Measurements from ENCODE around the gene PUS1. TPM values are rescaled to one million over a fixed set of nuclear protein-coding genes. Genes with fewer than 3 reads are reported as not detected.

The PUS1 gene
- total RNA-seq, 1 experiment from 2014 or later = 103 TPM

DNA sequence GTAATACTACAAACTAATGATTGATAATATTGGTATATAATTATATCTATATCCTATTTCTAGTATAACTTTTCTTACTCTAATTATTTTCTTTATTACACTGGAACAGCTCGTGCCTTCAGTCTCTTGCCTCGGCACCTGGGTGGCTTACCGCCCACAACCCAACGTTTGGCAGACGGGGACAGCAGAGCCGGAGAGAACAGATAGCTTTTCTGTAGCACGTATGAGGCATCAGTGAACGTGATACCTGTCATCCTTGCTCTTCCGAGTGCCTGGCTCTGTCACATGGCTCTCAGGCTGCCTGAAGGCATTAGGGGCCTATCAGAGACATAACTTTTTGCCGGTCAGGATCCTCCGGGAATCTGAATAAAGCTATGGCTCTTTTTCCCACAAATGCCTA lies 5.5 kb downstream of the PUS1 start:
- ChIA-PET POLR2A (ENCODE audit: low non-redundant PET) (no interaction called here), CTCF (no interaction called here)
- H3K36me3 ChIP-seq (ENCODE audit: insufficient read depth, low read length, poor library complexity, severe bottlenecking) = peaks cover 73% of the 10 kb centered on the region
- no peaks in the 10 kb centered on the region for H3K9me3 ChIP-seq (ENCODE audit: low read depth, low read length, poor library complexity, severe bottlenecking)
- no peak overlapping the region for H3K27ac ChIP-seq (ENCODE audit: low read depth, low read length, poor library complexity, severe bottlenecking)
- peaks cover 9% of the 10 kb centered on the region for H3K4me1 ChIP-seq (ENCODE audit: insufficient read depth, low read length, poor library complexity, severe bottlenecking)
- no peaks in the 10 kb centered on the region for H3K27me3 ChIP-seq (replicated peaks; ENCODE audit: insufficient read depth, low read depth, low read length, poor library complexity)
- TF ChIP-seq EZH2 (IDR thresholded peaks at IDR 0.05; ENCODE audit: borderline replicate concordance, low read depth, low read length, poor library complexity, severe bottlenecking) = no peak
- no peak for TF ChIP-seq CTCF (conservative IDR thresholded peaks at IDR 0.05; ENCODE audit: low read depth, low read length)
- DNase-seq (ENCODE audit: low spot score) = no peak
- intact Hi-C loops (cut with micrococcal nuclease; ENCODE audit: unreplicated experiment) = no loop called here
- H3K4me3 ChIP-seq (ENCODE audit: low read depth, low read length, poor library complexity, severe bottlenecking) = no peak overlapping the region
- no TSS peak for BruUV-seq (replicated peaks)

- H3K27me3 ChIP-seq (replicated peaks; ENCODE audit: insufficient read depth, low read depth, low read length, poor library complexity) = no peaks in the 10 kb centered on the region
- no peaks in the 10 kb centered on the region for H3K9me3 ChIP-seq (ENCODE audit: low read depth, low read length, poor library complexity, severe bottlenecking)
- POLR2A ChIA-PET (ENCODE audit: low non-redundant PET) = no interaction called here
- H3K27ac ChIP-seq (ENCODE audit: low read depth, low read length, poor library complexity, severe bottlenecking) = no peak overlapping the region
- BruUV-seq (replicated peaks) = no TSS peak
- peaks cover 84% of the 10 kb centered on the region for H3K36me3 ChIP-seq (ENCODE audit: insufficient read depth, low read length, poor library complexity, severe bottlenecking)
- H3K4me3 ChIP-seq (ENCODE audit: low read depth, low read length, poor library complexity, severe bottlenecking) = no peak overlapping the region
- TF ChIP-seq CTCF (conservative IDR thresholded peaks at IDR 0.05; ENCODE audit: low read depth, low read length) (no peak), EZH2 (IDR thresholded peaks at IDR 0.05; ENCODE audit: borderline replicate concordance, low read depth, low read length, poor library complexity, severe bottlenecking) (no peak)
- H3K4me1 ChIP-seq (ENCODE audit: insufficient read depth, low read length, poor library complexity, severe bottlenecking) = no peaks in the 10 kb centered on the region
- DNase-seq (ENCODE audit: low spot score) = no peak
- CTCF ChIA-PET = no interaction called here
- intact Hi-C loops (cut with micrococcal nuclease; ENCODE audit: unreplicated experiment) = no loop called here
These were observed 9.0 kb downstream of the PUS1 start for GRCh38 chr12:131938082-131938481.

- Histone ChIP-seq H3K27me3 (replicated peaks; ENCODE audit: insufficient read depth, low read depth, low read length, poor library complexity) (no peaks in the 10 kb centered on the region), H3K36me3 (ENCODE audit: insufficient read depth, low read length, poor library complexity, severe bottlenecking) (peaks cover 84% of the 10 kb centered on the region), H3K9me3 (ENCODE audit: low read depth, low read length, poor library complexity, severe bottlenecking) (no peaks in the 10 kb centered on the region), H3K4me3 (ENCODE audit: low read depth, low read length, poor library complexity, severe bottlenecking) (no peak overlapping the region), H3K27ac (ENCODE audit: low read depth, low read length, poor library complexity, severe bottlenecking) (no peak overlapping the region), H3K4me1 (ENCODE audit: insufficient read depth, low read length, poor library complexity, severe bottlenecking) (no peaks in the 10 kb centered on the region)
- intact Hi-C loops (cut with micrococcal nuclease; ENCODE audit: unreplicated experiment) = no loop called here
- no TSS peak for BruUV-seq (replicated peaks)
- ChIA-PET CTCF (no interaction called here), POLR2A (ENCODE audit: low non-redundant PET) (no interaction called here)
- TF ChIP-seq CTCF (conservative IDR thresholded peaks at IDR 0.05; ENCODE audit: low read depth, low read length) (no peak), EZH2 (IDR thresholded peaks at IDR 0.05; ENCODE audit: borderline replicate concordance, low read depth, low read length, poor library complexity, severe bottlenecking) (no peak)
- no peak for DNase-seq (ENCODE audit: low spot score)
These were observed 9.9 kb downstream of the PUS1 start for GRCh38 chr12:131939007-131939406.

All from A673 (cell line).